GM12878 (cell line): ENCODE data around the gene CHODL. TPM values are rescaled to one million over a fixed set of nuclear protein-coding genes. Genes with fewer than 3 reads are reported as not detected.

Source experiments
- E2F8 ChIP-seq: fragments of 450-650 bp; IDR thresholded peaks from 2 replicates; pipeline ENCODE4 v1.6.1; 2018; ENCODE audit warnings: mild to moderate bottlenecking, low read depth, moderate library complexity; ENCODE audit not compliant: partially characterized antibody
- EED ChIP-seq: sonication (generic); IDR thresholded peaks from 2 replicates; pipeline ENCODE4 v1.6.1; 2016; ENCODE audit warnings: antibody characterized with exemption, low read depth
- HSF1 ChIP-seq: fragments of 150-350 bp; IDR thresholded peaks from 2 replicates; pipeline ENCODE4 v1.6.1; 2014; ENCODE audit warnings: mild to moderate bottlenecking, low read depth, low read length
- MEF2A ChIP-seq: IDR thresholded peaks from 2 replicates; pipeline ENCODE4 v1.6.1; 2011; ENCODE audit warnings: low read depth, mild to moderate bottlenecking, low read length, moderate library complexity; ENCODE audit not compliant: insufficient read depth
- MEF2B ChIP-seq: fragments of 450-650 bp; IDR thresholded peaks from 2 replicates; pipeline ENCODE4 v1.6.1; 2018; ENCODE audit warnings: mild to moderate bottlenecking, moderate library complexity; ENCODE audit not compliant: partially characterized antibody, poor library complexity, severe bottlenecking
- POLR2AphosphoS5 ChIP-seq: IDR thresholded peaks from 2 replicates; pipeline ENCODE4 v1.6.1; 2011; ENCODE audit warnings: mild to moderate bottlenecking, low read length, inconsistent platforms
- RELB ChIP-seq: fragments of 450-650 bp; IDR thresholded peaks from 2 replicates; pipeline ENCODE4 v1.6.1; 2017; ENCODE audit warnings: low read depth, mild to moderate bottlenecking, moderate library complexity
- SREBF1 ChIP-seq: IDR thresholded peaks from 2 replicates; pipeline ENCODE4 v1.6.1; 2012; ENCODE audit warnings: mild to moderate bottlenecking, low read length
- ZNF687 ChIP-seq: fragments of 450-650 bp; IDR thresholded peaks from 2 replicates; pipeline ENCODE4 v1.6.1; 2017; ENCODE audit warnings: mild to moderate bottlenecking, moderate library complexity
- polyA plus RNA-seq, 11 experiments: library from polyadenylated mRNA; depleted of rRNA in 4 of 11; unstranded in 6 of 11; stranded (reverse) in 5 of 11; fragments of >200 nt; fragmentation: Nextera tagmentation in 4 of 11; fragmentation: Illumina TruSeq in 1 of 11; extraction: Ambion mirVana in 4 of 11; extraction: Trizol in 1 of 11; gene quantifications; 1 replicate in 1 of 11; 2 replicates in 10 of 11; pipeline versions ENCODE4 v1.2.1 to v1.2.3, GENCODE V29; 2011 to 2016; ENCODE audit warnings: inconsistent platforms in 2 of 11, missing spikeins in 2 of 11, low read depth in 1 of 11
- total RNA-seq, 4 experiments: library from RNA; depleted of rRNA in 3 of 4; stranded (reverse); fragments of >200 nt in 3 of 4; fragmentation: Illumina TruSeq in 1 of 4; extraction: Trizol in 1 of 4; gene quantifications; 2 replicates each; pipeline versions ENCODE4 v1.2.1 to v1.2.3, GENCODE V29; 2013 to 2021

The CHODL gene
- total and polyA plus RNA-seq, 10 of the 15 experiments (the other 5 are each of a cell fraction or from before 2014, with no cell fraction given), result 0.11 to 0.69 (median 0.20) TPM; not detected in 1

DNA sequence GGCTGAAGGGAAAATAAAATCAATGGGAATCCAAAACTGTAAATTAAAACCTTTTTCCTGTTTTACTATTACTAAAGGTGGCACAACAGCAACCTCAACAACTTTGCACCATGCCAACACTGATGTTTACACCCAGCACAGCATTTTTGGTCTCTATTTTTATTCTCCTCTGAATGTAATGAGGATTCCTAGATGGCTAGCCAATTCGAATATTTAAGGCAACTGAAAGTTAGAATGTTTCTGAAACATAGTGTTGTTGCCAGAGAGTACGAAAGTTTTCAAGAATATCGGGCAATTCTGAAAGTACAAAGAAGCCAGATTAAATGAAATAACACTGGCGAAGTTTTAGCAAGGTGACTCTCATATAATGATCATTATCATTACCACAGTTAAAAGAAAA is 40.7 kb downstream of the CHODL start (continued):
- no peak for TF ChIP-seq E2F8
- TF ChIP-seq MEF2A, result no peak
- no peak for TF ChIP-seq POLR2AphosphoS5
- no peak for TF ChIP-seq RELB
- no peak for TF ChIP-seq ZNF687
- TF ChIP-seq EED, result no peak
- no peak for TF ChIP-seq SREBF1
- no peak for TF ChIP-seq MEF2B
- no peak for TF ChIP-seq HSF1
- TF ChIP-seq, all 136 proteins: peak for 0
